GM23248 (cell line): ENCODE measurements around the gene GRIA3.

ENCODE experiments used
- EZH2 ChIP-seq: fragments of 200-600 bp; sonication (generic); IDR thresholded peaks from 2 replicates; pipeline ENCODE4 v1.6.1; 2018; ENCODE audit warnings: antibody characterized with exemption, mild to moderate bottlenecking; ENCODE audit not compliant: insufficient read depth, poor library complexity, severe bottlenecking
- EZH2phosphoT487 ChIP-seq: fragments of 200-600 bp; sonication (generic); IDR thresholded peaks from 2 replicates; pipeline ENCODE4 v1.6.1; 2018; ENCODE audit warnings: antibody characterized with exemption, moderate library complexity, mild to moderate bottlenecking, low read depth; ENCODE audit not compliant: insufficient read depth

DNA sequence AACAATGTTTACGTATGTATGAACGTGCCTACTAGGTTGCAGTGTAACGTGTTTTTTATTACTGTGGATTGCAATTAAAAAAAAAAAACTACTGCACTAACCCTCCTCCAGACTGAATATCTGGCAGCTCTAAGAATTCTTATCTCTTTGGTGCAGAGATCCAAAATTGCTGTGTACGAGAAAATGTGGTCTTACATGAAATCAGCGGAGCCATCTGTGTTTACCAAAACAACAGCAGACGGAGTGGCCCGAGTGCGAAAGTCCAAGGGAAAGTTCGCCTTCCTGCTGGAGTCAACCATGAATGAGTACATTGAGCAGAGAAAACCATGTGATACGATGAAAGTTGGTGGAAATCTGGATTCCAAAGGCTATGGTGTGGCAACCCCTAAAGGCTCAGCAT lies 280.6 kb downstream of the GRIA3 start:
- TF ChIP-seq EZH2 (no peak), EZH2phosphoT487 (no peak)
